NOMO-1 treated with dmso at 0.1 percent for 144 hours (cell line): ENCODE data around the gene ZNRF3.
"Not testable (repeated sequence)": the region's sequence is repeated elsewhere in the genome, so short reads cannot be mapped to it uniquely, and the experiment has no call there.

Experiments
- DNase-seq: peaks from one replicate; lab custom pipeline; 2025; ENCODE audit not compliant: unreplicated experiment; lab: John Stamatoyannopoulos, UW

ZNRF3 gene

GRCh38 chr22:29030016-29030617, 146.7 kb downstream of the ZNRF3 start:
- DNase-seq, result no peak

DNA sequence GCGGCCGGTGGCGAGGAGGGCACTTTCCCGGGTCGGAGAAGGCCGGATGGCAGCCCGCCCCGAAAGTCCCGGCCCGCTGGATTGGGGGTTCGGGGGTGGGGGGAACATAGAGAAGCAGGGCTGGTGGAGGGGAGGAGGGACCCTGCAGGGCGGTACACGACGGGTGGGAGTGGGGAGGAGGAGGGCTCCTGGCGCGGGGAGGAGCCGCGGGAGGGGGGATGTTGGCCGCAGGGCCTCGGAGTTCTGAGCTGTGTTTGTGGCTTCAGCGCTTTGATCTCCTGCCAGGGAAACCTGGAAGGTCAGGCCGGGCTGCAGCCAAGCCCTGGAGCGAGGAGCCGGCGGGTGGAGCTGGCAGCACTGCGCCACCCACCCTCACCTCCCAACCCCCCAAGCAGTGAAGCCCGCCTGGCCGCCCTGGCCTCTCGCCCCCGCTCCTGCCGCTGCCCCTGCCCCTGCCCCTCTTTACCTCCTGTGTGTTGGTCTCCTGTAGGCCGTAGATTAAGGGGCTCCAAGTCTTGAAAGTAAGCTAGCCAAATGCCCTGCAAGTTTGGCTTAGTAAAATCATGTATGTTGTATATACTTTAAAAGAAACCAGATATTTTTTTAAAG, 147.3 kb downstream of the ZNRF3 start:
- DNase-seq, result no peak

DNA sequence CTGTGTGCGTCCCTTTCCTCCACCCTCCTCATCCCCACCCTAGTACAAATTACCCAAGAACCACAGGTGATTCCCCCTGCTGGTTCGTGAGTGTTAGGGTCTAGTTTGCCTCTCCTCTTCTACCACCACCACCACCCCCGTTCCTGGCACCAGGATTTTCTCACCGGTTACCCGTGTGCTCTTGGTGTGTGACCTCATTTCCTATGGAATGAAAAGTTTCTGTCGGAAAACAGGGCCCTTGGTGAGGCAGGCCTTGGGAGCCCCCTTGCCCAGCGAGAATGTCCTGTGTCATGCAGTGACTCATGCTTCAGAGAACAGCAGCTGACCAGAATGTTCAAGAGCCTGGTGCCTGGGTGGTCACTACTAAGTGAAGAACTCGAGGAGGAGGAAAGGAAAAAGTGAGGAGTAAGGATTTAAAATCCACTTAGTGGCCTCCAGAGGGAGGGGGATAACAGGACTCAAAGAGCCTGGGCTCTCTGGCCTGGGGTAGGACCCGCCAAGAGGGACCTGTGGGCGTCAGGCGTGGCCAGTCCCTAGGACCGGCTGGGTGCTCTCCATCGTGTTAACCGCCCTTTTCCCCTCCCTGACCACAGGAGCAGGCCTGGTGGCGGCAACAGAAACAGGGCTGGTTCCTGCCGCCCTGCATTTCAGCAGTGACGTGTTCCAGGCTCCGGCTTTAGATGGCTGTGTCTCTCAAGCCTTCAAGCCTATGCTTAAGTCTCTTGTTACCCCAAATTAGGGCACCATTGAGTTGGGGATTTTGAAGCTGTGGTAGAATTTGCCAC, 148.0 kb downstream of the ZNRF3 start:
- DNase-seq, result no peak

DNA sequence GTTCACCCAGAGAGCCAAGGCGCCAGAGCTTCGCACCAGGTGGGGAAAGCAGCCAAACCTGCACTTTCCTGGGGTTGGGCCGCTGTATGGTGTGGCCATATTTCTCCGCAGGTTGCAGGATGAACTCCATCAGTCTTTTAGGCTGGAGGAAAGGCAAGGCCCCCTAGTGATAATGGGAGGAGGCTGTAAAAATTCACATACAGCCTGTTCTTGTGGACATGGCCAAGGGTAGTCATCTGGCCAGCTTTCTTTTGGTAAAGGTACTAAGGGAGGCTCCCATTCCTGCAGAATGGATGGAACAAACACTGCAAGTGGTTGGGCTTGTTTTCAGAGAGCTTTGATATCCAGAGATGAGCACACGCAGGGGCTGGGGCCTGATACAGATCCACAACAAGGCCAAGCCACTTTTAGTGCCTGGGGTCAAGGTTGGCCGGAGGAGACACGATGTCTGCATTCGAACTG, 148.7 kb downstream of the ZNRF3 start:
- no peak for DNase-seq

GRCh38 chr22:29032584-29032983, 149.2 kb downstream of the ZNRF3 start:
- DNase-seq, result no peak

- no peak for DNase-seq
Observed at GRCh38 chr22:29037340-29037932, 154.1 kb downstream of the ZNRF3 start.

DNA sequence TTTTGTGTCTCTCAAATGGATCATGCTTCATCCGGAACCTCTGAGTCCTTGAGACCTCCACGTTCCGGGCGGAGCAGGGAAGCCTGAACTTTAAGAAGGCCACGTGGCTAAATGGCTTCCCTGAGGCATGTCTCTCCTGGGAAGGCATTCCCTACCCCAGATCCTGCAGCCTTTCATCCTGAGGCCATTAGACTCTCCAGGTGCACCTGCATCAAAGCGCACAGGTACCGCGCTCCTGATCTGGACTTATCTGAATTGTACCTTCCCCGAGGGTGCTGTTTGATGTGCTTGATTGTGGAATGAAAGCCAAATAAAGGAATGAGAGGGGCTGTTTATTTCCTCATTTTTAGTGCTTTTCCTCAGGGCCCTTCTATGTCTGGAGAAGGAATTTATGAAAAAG, 155.8 kb downstream of the ZNRF3 start:
- DNase-seq, result no peak

GRCh38 chr22:29039684-29040083, 156.3 kb downstream of the ZNRF3 start:
- not testable (repeated sequence) for DNase-seq

- peak; percentile 13 for DNase-seq
Observed at GRCh38 chr22:29040385-29041275, 157.3 kb downstream of the ZNRF3 start.

- DNase-seq, result no peak
Observed at GRCh38 chr22:29041408-29041807, 158.0 kb downstream of the ZNRF3 start.

DNA sequence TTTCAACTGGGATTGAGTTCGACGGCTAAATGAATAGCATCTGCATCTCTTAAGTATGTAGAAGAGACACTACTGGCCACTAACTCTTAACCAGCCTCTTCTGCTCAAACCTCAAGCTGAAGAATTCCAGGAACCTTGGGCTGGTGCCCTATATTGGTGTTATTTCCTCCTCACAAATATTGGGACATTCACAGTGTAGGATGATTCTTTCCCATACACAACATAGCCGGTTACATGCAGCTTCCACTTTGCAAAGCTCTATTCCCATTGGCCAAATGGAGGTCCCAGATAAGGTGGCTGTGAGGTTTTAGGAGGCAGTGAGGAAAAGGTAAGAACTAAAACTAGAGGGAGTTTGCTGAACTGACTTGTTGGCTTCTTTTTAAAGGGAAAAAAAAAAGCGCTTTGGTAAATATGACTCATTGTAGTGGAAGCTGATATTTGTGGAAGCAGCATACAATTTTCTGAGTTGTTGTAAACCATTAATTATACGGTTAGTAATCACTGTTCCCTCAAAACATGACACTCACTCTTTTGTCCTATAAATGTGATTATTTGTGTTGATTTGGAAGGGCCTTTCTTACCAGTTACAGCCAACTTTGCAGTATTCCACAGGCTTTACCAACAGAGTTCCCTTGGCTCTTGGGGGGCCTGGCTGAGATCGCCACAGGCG, 160.7 kb downstream of the ZNRF3 start:
- no peak for DNase-seq

- no peak for DNase-seq
Observed at GRCh38 chr22:29044657-29045176, 161.3 kb downstream of the ZNRF3 start.

- no peak for DNase-seq
Observed at GRCh38 chr22:29048822-29049654, 165.7 kb downstream of the ZNRF3 start.

DNA sequence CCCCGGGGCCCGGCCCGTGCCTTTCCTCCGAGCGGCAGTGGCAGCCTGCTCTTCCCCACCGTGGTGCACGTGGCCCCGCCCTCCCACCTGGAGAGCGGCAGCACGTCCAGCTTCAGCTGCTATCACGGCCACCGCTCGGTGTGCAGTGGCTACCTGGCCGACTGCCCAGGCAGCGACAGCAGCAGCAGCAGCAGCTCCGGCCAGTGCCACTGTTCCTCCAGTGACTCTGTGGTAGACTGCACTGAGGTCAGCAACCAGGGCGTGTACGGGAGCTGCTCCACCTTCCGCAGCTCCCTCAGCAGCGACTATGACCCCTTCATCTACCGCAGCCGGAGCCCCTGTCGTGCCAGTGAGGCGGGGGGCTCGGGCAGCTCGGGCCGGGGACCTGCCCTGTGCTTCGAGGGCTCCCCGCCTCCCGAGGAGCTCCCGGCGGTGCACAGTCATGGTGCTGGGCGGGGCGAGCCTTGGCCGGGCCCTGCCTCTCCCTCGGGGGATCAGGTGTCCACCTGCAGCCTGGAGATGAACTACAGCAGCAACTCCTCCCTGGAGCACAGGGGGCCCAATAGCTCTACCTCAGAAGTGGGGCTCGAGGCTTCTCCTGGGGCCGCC, 166.4 kb downstream of the ZNRF3 start:
- no peak for DNase-seq

- no peak for DNase-seq
Observed at GRCh38 chr22:29050457-29050856, 167.1 kb downstream of the ZNRF3 start.

DNA sequence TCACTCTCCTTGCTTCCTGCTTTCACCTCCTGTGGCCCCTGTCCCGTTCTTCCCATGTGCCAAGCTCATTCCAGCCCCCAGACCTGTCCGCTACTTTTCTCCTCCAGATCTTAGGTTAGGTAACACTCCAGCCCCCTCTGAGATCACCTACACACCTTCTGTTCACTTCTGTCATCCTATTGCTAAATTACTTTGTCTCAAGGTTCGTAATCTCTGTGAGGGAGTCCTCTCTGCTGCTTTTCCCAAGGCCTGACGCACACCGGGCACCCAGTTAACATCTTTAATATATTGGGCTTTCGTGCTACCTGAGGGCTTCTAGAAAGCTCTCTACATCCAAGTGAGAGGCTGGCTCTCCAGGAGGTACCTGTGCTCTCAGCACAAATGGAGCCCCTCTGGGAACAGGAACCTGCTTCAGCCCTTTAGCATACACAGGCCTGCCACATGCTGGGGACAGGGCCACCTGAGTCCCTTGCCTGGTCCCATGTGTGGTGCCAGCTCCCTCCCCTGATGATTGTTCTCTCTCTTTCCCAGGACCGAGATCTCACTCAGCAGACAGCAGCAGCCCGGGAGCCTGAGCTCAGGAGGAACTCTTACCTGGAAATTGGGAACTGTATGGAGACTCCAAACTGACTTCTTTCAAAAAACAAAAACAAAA, 169.8 kb downstream of the ZNRF3 start:
- no peak for DNase-seq

DNA sequence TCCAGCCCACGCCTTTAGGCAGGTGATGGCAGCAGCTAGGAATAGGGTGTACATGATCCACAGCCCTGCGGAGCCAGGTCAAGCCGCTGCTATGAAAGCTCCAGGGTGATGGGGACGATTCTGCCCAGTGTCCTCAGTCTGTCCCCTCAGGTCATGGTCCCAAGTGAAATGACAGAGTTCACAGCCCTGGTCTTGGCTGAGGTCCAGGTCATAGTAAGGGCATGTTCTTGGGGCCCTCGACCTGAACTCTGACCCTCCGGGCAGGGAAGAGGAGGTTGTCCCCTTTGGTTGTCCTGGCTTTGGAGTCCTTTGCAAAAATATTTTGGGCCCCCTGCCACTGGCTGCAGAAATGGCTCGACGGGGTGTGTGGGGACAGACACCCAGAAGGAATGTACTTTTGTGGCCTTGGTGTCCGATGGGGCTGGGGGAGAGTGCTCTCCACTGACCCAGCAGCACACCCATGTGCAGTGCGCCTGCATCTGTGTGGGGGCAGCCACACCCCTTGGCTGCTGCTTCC, 170.9 kb downstream of the ZNRF3 start:
- no peak for DNase-seq
